SK-N-SH treated with all-trans-retinoic acid at 6 μM for 48 hours (cell line): ENCODE results near the gene CD83.

ENCODE experiments used
- ATAC-seq: fragments of 200-7000 bp; cut with Tn5 transposase; 3 replicates; pipeline ENCODE4 v1.9.1; 2020; ENCODE audit warnings: mild to moderate bottlenecking, moderate library complexity
- ARNTL ChIP-seq: fragments of 450-650 bp; formaldehyde crosslinking; IDR thresholded peaks from 2 replicates; pipeline ENCODE4 v1.5.0; 2020; ENCODE audit warnings: low read depth, mild to moderate bottlenecking, moderate library complexity, borderline replicate concordance
- BACH2 ChIP-seq: fragments of 250-450 bp; sonication (Bioruptor Pico); IDR thresholded peaks from 2 replicates; pipeline ENCODE4 v1.9.0; 2021; ENCODE audit warnings: mild to moderate bottlenecking, borderline replicate concordance
- CSDC2 ChIP-seq: fragments of 250-450 bp; sonication (Bioruptor Pico); IDR thresholded peaks from 2 replicates; pipeline ENCODE4 v1.5.0; 2020; ENCODE audit warnings: mild to moderate bottlenecking, moderate library complexity
- CSRNP3 ChIP-seq: fragments of 250-450 bp; sonication (Bioruptor Pico); IDR thresholded peaks from 2 replicates; pipeline ENCODE4 v1.5.1; 2021; ENCODE audit warnings: mild to moderate bottlenecking, moderate library complexity
- ESRRG ChIP-seq: fragments of 250-450 bp; sonication (Bioruptor Pico); IDR thresholded peaks from 2 replicates; pipeline ENCODE4 v1.6.1; 2021; ENCODE audit warnings: mild to moderate bottlenecking
- GLIS3 ChIP-seq: fragments of 250-450 bp; sonication (Bioruptor Pico); IDR thresholded peaks from 2 replicates; pipeline ENCODE4 v1.5.0; 2020; ENCODE audit warnings: mild to moderate bottlenecking, moderate library complexity
- ISL1 ChIP-seq: fragments of 250-450 bp; sonication (Bioruptor Pico); IDR thresholded peaks from 2 replicates; pipeline ENCODE4 v2.1.2; 2022; ENCODE audit warnings: mild to moderate bottlenecking, moderate library complexity
- OSR1 ChIP-seq: fragments of 250-450 bp; sonication (Bioruptor Pico); IDR thresholded peaks from 2 replicates; pipeline ENCODE4 v1.8.0; 2022; ENCODE audit warnings: moderate library complexity, mild to moderate bottlenecking, inconsistent platforms
- POU6F1 ChIP-seq: fragments of 250-450 bp; sonication (Bioruptor Pico); IDR thresholded peaks from 2 replicates; pipeline ENCODE4 v1.8.0; 2021; ENCODE audit warnings: low read depth, mild to moderate bottlenecking, moderate library complexity, borderline replicate concordance
- PPARA ChIP-seq: fragments of 250-450 bp; sonication (Bioruptor Pico); IDR thresholded peaks from 2 replicates; pipeline ENCODE4 v1.5.0; 2020; ENCODE audit warnings: mild to moderate bottlenecking, borderline replicate concordance
- RARB ChIP-seq: fragments of 250-450 bp; sonication (Bioruptor Pico); IDR thresholded peaks from 2 replicates; pipeline ENCODE4 v1.8.0; 2021; ENCODE audit warnings: mild to moderate bottlenecking, moderate library complexity
- SNAI2 ChIP-seq: fragments of 250-450 bp; sonication (Bioruptor Pico); IDR thresholded peaks from 2 replicates; pipeline ENCODE4 v1.5.0; 2020; ENCODE audit warnings: mild to moderate bottlenecking, moderate library complexity
- TCF4 ChIP-seq: fragments of 250-450 bp; sonication (Bioruptor Pico); IDR thresholded peaks from 2 replicates; pipeline ENCODE4 v1.8.0; 2021; ENCODE audit warnings: mild to moderate bottlenecking, moderate library complexity, borderline replicate concordance
- TOX ChIP-seq: fragments of 250-450 bp; sonication (Bioruptor Pico); IDR thresholded peaks from 2 replicates; pipeline ENCODE4 v1.8.0; 2021; ENCODE audit warnings: mild to moderate bottlenecking, moderate library complexity, borderline replicate concordance
- ZFP3 ChIP-seq: fragments of 250-450 bp; sonication (Bioruptor Pico); IDR thresholded peaks from 2 replicates; pipeline ENCODE4 v1.5.0; 2020; ENCODE audit warnings: mild to moderate bottlenecking, moderate library complexity
- ZFP30 ChIP-seq: fragments of 450-650 bp; formaldehyde crosslinking; IDR thresholded peaks from 2 replicates; pipeline ENCODE4 v1.5.0; 2022; ENCODE audit warnings: mild to moderate bottlenecking, moderate library complexity
- ZNF565 ChIP-seq: fragments of 450-650 bp; formaldehyde crosslinking; conservative IDR thresholded peaks from 2 replicates; pipeline ENCODE4 v1.5.0; 2020; ENCODE audit warnings: low read depth, mild to moderate bottlenecking, moderate library complexity
- ZNF70 ChIP-seq: fragments of 450-650 bp; formaldehyde crosslinking; IDR thresholded peaks from 2 replicates; pipeline ENCODE4 v1.5.0; 2020; ENCODE audit warnings: mild to moderate bottlenecking, moderate library complexity
- ZNF8 ChIP-seq: fragments of 450-650 bp; formaldehyde crosslinking; IDR thresholded peaks from 2 replicates; pipeline ENCODE4 v1.5.0; 2020; ENCODE audit warnings: mild to moderate bottlenecking, moderate library complexity
- TF ChIP-seq, protein P1 (sequence below): fragments of 250-450 bp; sonication (Bioruptor Pico); IDR thresholded peaks from 2 replicates; pipeline ENCODE4 v1.5.1; 2020; ENCODE audit warnings: low read depth, mild to moderate bottlenecking, moderate library complexity
- TF ChIP-seq, protein P2 (sequence below): fragments of 250-450 bp; sonication (Bioruptor Pico); IDR thresholded peaks from 2 replicates; pipeline ENCODE4 v1.8.0; 2020; ENCODE audit warnings: mild to moderate bottlenecking, moderate library complexity, borderline replicate concordance
- TF ChIP-seq, protein P3 (sequence below): fragments of 250-450 bp; sonication (Bioruptor Pico); IDR thresholded peaks from 2 replicates; pipeline ENCODE4 v1.5.0; 2020; ENCODE audit warnings: mild to moderate bottlenecking, moderate library complexity

The CD83 gene

DNA sequence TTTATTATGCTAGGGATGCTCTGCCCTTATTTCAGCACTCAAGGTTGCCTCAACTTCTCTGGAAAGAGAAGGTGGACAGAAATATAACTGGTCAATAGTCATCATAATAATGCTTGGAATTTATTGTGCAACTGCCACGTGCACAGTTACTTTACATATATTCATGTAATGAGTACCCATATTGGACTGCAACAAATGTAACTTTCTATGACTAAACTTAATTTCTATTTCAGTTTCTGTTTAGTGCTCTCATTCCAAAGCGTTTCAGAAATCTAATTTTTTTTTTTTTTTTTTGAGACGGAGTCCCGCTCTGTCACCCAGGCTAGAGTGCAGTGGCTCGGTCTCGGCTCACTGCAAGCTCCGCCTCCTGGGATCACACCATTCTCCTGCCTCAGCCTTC, 28.3 kb upstream of the CD83 start:
- no peak for ATAC-seq
- TF ChIP-seq ISL1 (CRISPR knock-in tag), result no peak
- TF ChIP-seq ZNF8 (CRISPR knock-in tag), result no peak
- TF ChIP-seq CSDC2, result no peak
- no peak for TF ChIP-seq GLIS3 (CRISPR knock-in tag)
- TF ChIP-seq OSR1 (CRISPR knock-in tag), result no peak
- TF ChIP-seq PPARA (CRISPR knock-in tag), result no peak
- no peak for TF ChIP-seq SNAI2 (CRISPR knock-in tag)
- no peak for TF ChIP-seq ESRRG (CRISPR knock-in tag)
- no peak for TF ChIP-seq ZNF565 (CRISPR knock-in tag)
- TF ChIP-seq RARB, result no peak
- TF ChIP-seq, protein P1, sequence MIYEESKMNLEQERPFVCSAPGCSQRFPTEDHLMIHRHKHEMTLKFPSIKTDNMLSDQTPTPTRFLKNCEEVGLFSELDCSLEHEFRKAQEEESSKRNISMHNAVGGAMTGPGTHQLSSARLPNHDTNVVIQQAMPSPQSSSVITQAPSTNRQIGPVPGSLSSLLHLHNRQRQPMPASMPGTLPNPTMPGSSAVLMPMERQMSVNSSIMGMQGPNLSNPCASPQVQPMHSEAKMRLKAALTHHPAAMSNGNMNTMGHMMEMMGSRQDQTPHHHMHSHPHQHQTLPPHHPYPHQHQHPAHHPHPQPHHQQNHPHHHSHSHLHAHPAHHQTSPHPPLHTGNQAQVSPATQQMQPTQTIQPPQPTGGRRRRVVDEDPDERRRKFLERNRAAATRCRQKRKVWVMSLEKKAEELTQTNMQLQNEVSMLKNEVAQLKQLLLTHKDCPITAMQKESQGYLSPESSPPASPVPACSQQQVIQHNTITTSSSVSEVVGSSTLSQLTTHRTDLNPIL, result no peak
- TF ChIP-seq ZNF70, result no peak

DNA sequence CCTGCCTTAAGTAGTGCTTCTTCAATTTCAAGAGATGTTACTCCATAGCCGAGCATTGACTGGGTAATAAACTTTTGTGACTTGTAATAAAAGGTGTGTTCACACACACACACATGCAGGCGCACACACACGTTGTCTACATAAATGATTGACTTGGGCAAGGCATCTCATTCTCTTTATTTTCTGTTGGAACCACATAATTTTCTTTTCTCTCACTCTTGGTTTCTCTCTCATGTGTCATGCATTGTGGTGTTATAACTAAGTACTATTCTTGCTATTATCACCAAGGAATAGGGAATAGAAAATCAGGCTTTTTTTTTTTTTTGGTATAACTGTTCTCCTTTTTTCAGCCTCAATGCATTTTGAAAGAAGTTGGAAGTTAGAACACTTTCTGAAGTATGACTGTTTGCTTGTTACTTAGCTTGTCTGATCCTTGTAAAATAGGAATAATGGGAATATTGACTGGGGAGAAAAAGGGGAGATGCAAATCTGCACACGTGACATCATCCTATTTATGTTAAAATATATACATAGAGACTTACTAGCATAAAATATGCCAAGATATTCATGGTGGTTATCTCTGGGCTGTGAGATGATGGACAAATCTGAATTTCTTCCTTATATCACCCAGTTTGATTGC, 26.1 kb upstream of the CD83 start:
- no peak for ATAC-seq
- TF ChIP-seq ARNTL (no peak), ESRRG (CRISPR knock-in tag) (no peak), CSRNP3 (CRISPR knock-in tag) (no peak), ISL1 (CRISPR knock-in tag) (no peak), CSDC2 (no peak), BACH2 (CRISPR knock-in tag) (no peak), GLIS3 (CRISPR knock-in tag) (no peak), ZNF565 (CRISPR knock-in tag) (no peak), TOX (CRISPR knock-in tag) (no peak), POU6F1 (no peak), OSR1 (CRISPR knock-in tag) (no peak), ZFP3 (CRISPR knock-in tag) (no peak), ZNF70 (no peak), RARB (no peak)
- TF ChIP-seq, protein P1, result no peak
- TF ChIP-seq, protein P2, sequence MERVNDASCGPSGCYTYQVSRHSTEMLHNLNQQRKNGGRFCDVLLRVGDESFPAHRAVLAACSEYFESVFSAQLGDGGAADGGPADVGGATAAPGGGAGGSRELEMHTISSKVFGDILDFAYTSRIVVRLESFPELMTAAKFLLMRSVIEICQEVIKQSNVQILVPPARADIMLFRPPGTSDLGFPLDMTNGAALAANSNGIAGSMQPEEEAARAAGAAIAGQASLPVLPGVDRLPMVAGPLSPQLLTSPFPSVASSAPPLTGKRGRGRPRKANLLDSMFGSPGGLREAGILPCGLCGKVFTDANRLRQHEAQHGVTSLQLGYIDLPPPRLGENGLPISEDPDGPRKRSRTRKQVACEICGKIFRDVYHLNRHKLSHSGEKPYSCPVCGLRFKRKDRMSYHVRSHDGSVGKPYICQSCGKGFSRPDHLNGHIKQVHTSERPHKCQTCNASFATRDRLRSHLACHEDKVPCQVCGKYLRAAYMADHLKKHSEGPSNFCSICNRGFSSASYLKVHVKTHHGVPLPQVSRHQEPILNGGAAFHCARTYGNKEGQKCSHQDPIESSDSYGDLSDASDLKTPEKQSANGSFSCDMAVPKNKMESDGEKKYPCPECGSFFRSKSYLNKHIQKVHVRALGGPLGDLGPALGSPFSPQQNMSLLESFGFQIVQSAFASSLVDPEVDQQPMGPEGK (CRISPR knock-in tag), result no peak
- TF ChIP-seq, protein P3, sequence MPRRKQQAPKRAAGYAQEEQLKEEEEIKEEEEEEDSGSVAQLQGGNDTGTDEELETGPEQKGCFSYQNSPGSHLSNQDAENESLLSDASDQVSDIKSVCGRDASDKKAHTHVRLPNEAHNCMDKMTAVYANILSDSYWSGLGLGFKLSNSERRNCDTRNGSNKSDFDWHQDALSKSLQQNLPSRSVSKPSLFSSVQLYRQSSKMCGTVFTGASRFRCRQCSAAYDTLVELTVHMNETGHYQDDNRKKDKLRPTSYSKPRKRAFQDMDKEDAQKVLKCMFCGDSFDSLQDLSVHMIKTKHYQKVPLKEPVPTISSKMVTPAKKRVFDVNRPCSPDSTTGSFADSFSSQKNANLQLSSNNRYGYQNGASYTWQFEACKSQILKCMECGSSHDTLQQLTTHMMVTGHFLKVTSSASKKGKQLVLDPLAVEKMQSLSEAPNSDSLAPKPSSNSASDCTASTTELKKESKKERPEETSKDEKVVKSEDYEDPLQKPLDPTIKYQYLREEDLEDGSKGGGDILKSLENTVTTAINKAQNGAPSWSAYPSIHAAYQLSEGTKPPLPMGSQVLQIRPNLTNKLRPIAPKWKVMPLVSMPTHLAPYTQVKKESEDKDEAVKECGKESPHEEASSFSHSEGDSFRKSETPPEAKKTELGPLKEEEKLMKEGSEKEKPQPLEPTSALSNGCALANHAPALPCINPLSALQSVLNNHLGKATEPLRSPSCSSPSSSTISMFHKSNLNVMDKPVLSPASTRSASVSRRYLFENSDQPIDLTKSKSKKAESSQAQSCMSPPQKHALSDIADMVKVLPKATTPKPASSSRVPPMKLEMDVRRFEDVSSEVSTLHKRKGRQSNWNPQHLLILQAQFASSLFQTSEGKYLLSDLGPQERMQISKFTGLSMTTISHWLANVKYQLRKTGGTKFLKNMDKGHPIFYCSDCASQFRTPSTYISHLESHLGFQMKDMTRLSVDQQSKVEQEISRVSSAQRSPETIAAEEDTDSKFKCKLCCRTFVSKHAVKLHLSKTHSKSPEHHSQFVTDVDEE (CRISPR knock-in tag), result no peak

DNA sequence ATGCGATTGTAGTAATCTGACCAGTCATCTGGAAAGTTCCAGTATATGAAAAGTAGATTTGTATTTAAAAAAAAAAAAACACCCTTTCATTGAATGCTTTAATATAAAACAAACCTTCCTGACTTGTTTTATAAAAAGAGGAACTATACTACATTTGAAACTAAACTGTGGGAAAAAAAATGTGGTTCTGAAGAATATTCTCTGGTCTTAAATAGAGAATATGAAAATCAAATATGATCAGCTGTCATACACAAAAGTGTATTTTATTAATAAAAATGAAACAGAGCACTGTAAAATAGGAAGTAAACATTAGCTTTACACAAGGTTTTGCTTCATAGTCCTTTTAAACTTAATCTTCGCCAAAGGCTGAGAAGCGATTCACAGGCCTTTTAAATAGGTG, 25.3 kb upstream of the CD83 start:
- TF ChIP-seq ZFP3 (CRISPR knock-in tag) (no peak), ZFP30 (CRISPR knock-in tag) (no peak), ZNF8 (CRISPR knock-in tag) (no peak), ZNF70 (no peak), CSRNP3 (CRISPR knock-in tag) (no peak), CSDC2 (no peak), ZNF565 (CRISPR knock-in tag) (no peak), RARB (no peak), ISL1 (CRISPR knock-in tag) (no peak), BACH2 (CRISPR knock-in tag) (no peak), OSR1 (CRISPR knock-in tag) (no peak), ARNTL (no peak), TCF4 (CRISPR knock-in tag) (no peak)
- no peak for ATAC-seq
